GM18502 (cell line): ENCODE measurements around the gene CXorf58.
"Not testable (repeated sequence)": the region's sequence is repeated elsewhere in the genome, so short reads cannot be mapped to it uniquely, and the experiment has no call there.

Experiments
- ATAC-seq: cut with Tn5 transposase; IDR thresholded peaks from one replicate; pipeline ENCODE4 v1.9.1; 2021; ENCODE audit warnings: mild to moderate bottlenecking; ENCODE audit not compliant: unreplicated experiment, poor library complexity

Gene CXorf58

DNA sequence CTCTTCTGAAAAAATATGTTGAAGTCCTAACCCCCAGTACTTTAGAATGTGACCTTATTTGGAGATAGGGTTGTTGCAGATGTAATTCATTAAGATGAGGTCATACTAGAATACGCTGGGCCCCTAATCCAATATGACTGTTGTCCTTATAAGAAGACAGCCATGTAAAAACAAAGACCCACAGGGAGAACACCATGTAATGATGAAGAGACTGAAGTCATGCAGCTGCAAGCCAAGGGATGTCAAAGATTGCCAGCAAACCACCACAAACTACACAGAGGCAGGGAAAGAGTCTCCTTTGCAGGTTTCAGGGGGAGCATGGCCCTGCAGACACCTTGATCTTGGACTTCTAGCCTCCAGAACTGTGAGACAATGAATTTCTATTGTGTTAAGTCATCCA lies 37.4 kb downstream of the CXorf58 start:
- no peak for ATAC-seq

DNA sequence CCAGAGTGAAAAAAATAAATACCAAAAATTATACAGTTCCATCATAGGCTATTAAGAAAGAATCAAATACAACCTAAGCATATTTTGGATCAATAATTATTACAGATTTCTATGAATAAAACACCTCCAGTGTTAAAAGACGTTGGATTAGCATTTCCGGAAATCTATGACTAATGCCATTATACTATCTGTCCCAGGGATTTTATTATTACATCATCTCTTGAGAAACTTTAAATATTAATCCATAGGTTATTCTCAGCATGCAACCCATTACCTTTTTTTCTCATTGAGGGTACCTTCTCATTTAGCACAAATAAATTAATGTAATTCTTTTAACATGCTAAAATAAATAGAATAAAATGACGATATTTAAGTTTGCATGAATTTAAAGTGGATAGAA lies 44.6 kb downstream of the CXorf58 start:
- no peak for ATAC-seq

DNA sequence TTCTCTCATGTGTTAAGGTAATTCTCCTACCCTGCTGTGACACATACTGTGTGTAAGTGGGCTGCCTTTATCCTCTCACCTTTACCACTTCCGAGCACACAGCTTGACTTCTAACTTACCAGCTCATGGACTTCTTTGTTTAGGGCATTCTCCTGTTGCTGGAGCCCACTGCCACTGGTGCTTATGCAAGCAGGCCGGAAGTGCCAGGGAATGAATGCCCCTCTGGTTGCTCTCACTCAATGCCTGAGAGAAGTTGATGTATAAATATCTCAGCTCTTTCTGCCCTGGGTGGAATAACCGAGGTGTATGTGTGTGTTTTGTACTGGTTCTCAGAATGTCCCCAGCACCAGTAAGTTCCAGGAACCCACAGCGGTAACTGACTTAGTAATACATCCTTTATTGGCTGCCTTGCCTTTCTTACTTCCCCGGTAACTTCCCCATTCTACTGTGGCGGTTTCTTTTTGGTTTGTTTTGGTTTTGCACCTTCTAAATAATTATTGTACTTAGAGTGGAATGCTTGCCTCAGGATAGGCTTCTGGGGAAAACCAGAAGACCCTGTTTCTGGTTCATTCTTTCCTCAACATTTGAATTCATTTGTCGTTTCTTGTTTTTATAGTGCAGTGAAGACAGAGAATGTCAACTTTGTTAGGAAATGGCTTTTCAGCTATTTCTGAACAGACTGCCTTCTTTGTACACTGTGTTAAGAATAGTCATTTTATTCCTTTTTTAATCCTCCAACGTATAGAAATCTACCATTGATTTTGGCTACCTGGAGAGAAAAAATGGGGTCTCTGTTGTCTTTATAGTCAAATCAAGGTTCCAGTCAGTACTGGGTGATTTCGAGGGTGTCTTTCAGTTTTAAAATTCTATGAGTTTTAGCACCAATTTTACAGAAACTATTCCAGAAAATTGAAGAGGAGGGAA lies 45.4 kb downstream of the CXorf58 start:
- peak; percentile 95 for ATAC-seq

DNA sequence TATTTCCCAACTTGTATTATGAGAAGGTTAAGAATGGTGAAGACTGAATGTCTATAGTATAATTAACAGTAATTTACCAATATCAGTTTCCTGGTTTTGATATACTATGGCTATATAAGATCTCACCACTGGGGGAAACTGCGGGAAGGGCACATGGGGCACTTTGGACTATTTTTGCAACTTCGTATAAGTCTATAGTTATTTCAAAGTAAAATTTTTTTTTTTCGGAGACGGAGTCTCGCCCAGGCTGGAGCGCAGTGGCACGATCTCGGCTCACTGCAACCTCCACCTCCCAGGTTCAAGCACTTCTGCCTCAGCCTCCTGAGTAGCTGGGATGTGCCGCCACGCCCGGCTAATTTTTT lies 46.1 kb downstream of the CXorf58 start:
- no peak for ATAC-seq

DNA sequence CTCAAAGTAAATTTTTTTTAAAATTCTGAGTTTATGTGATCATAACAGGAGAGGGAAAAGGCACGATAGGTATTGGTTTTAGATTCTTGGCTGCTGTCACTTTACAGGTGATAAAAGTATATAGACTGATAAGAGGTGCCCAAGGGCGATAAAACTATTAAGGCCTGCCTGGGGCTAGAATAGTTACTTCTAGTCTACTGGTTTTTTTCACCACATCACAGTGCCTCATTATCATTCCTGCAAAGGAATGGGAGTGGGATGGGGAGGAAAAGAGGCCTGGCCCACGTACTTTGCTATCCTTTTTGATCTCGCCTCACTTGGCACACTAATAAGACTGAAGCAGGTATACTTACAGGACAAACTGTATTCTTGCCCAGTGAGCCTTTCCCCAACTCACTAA lies 46.6 kb downstream of the CXorf58 start:
- no peak for ATAC-seq

DNA sequence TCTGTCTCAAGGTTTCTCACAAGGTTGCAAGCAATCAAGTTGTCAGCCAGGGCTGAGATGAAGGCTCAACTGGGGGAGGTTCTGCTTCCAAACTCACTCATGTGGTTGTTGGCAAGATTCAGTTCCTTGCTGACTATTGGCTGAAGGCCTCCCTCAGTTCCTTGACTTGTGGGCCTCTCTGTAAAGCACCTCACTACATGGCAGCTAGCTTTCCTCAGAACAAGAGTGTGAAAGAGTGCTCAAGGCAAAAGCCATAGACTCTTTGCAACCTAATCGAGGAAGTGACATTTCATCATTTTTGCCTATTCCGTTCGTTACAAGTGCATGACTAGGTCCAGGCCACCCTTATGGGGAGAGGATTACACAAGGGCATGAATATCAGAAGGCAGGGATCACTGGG lies 52.0 kb downstream of the CXorf58 start:
- no peak for ATAC-seq

DNA sequence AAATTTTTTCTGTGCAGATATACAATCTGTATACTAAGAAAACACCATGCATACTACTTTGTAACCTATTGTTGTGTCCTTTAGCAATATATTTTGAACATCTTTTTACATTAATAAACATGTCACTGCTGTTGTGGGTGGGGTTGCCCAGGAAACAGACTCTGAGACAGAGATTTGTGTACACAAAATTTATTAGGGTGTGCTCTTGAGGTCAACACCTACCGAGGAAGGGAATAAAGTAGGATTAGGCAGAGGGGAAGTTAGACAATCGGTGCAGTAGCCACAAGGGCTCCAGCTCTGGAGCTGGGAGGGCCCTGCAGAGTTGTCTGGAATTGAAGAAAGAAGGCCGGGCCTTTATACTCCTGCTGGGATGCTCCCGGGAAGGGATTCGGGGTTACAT lies 56.4 kb downstream of the CXorf58 start:
- no peak for ATAC-seq

DNA sequence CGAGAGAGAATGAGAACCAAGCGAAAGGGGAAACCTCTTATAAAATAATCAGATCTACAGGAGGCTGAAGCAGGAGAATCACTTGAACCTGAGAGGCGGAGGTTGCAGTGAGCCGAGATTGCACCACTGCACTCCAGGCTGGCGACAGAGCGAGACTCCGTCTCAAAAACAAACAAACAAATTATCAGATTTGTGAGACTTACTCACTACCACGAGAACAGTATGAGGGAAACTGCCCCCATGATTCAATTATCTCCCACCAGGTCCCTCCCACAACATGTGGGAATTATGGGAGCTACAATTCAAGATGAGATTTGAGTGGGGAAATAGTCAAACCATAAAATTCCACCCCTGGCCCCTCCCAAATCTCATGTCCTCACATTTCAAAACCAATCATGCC lies 57.8 kb downstream of the CXorf58 start:
- not testable (repeated sequence) for ATAC-seq

DNA sequence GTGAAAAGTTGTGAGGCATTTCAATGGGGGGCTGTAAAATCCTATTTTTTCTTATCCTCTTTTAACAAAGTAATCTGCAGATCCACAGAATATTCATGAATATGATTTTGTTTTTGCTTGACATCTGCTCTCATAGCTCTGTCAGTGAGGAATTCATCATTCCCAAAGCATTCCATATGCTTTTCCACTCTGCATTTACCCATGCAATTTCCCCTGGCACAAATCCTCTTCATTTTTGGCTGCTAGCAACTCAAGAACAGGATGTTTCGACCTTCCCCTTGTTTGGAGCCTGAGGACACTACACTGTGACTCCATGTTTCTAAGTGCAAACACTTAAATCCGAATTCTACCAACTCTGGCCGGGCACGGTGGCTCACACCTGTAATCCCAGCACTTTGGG lies 70.7 kb downstream of the CXorf58 start:
- ATAC-seq, result no peak

DNA sequence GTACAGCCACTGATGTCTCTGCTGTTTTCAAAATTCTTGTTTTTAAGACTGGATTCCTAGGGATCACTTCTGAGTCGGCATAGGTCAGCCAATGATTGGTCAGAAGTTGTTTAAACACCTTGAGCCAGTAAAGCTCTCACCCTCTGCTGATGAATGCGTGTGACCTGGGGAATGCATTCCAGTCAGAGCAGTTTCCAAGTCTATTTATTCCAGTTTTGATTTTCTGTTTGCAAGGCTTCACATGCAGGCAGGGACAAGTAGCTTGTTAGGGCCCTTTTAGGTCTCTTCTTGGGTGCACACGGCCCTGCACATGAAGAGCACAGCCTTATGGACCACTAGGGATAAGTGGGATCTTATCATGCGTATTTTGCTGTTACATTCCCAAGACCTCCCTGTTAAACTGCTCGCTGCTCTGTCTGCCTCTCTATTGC lies 72.2 kb downstream of the CXorf58 start:
- no peak for ATAC-seq

DNA sequence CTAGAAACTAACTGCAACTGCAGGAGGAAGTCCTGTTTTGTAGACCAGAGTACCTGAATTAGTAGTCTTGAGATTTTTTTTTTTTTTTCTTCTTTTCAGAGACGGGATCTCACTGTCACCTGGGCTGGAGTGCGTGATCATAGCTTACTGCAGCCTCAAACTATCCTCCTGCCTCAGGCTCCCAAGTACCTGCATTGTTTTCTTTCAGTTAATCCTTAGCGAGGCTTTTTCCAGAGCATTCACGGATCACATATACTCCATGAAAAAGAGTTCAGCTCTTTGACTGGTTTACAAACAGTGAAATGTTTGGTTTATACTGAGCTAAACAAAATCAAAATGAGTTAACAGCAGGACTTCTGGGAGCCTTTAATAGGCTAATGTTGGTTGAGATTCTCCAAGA lies 73.4 kb downstream of the CXorf58 start:
- no peak for ATAC-seq

DNA sequence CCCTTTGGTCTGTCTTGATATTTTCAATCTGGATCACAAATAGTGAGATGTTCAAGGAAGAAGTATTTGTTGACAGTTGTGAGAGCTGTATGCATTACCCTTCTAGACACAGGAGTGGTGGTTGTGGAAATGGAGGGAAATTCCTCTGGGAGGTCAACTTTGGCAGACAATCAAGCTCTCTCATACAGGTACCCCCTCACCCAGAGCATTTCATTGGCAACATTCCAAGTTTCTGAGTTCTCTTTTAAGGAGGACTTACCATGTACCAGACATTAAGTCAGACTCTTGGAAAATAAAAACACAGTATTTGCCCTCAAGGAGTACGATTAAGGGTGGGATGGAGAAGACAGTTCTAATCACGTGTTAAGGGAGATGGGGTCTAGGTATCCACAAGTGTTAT lies 73.9 kb downstream of the CXorf58 start:
- no peak for ATAC-seq

DNA sequence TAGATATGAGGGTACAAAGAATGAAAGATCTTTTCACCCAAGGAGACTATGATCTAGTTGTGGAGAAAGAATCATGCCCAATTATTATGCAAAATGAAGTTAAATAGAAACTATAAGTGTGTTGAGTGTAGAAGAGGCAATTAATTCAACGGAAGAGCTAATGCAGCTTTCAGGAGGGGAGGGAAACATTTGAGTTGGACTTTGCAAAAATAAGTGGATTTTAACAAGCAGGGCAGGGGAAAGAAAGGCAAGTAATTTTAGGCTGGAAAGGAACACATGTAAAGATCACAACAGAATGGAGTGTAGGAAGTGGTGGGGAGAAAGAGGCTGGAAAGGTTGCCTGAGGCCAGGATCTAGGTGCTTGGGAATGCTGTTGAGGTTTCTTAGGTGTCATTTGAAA lies 75.1 kb downstream of the CXorf58 start:
- ATAC-seq, result no peak
